B cell (primary cell): ENCODE results near the gene RARA.

Experiments
- EZH2 ChIP-seq: IDR thresholded peaks from 2 replicates; pipeline ENCODE4 v1.6.1; 2012; ENCODE audit warnings: borderline replicate concordance, low read depth, mild to moderate bottlenecking, moderate library complexity, low read length; ENCODE audit not compliant: insufficient read depth, poor library complexity, severe bottlenecking
- TF ChIP-seq, protein P1 (sequence below): fragments of 200-600 bp; IDR thresholded peaks from one replicate; pipeline ENCODE4 v1.8.0; 2022; ENCODE audit warnings: antibody characterized with exemption, mild to moderate bottlenecking

DNA sequence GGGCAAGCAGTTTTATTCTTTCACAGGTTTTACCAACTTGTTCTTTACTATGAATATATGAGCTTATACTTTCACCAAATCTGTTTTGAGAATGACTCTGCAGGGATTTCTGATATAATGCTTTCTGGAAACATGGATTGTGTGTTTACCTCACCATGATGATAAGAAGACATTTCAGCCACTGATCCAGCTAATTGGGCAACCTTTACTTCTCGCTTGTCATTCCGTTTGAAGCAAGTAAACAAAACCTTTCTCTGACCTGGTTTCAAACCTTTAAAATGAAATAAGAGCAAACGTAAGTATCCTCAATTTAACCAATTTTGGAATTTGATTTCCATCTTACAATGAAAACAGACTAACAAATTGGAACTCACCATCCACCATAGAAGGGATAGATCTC, 95.0 kb downstream of the RARA start:
- TF ChIP-seq, protein P1, sequence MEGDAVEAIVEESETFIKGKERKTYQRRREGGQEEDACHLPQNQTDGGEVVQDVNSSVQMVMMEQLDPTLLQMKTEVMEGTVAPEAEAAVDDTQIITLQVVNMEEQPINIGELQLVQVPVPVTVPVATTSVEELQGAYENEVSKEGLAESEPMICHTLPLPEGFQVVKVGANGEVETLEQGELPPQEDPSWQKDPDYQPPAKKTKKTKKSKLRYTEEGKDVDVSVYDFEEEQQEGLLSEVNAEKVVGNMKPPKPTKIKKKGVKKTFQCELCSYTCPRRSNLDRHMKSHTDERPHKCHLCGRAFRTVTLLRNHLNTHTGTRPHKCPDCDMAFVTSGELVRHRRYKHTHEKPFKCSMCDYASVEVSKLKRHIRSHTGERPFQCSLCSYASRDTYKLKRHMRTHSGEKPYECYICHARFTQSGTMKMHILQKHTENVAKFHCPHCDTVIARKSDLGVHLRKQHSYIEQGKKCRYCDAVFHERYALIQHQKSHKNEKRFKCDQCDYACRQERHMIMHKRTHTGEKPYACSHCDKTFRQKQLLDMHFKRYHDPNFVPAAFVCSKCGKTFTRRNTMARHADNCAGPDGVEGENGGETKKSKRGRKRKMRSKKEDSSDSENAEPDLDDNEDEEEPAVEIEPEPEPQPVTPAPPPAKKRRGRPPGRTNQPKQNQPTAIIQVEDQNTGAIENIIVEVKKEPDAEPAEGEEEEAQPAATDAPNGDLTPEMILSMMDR = no peak
- TF ChIP-seq EZH2 = no peak
